ENCODE results near the gene ADGRL1. TPM values are rescaled to one million over a fixed set of nuclear protein-coding genes. Genes with fewer than 3 reads are reported as not detected.

ADGRL1 gene
- polyA plus RNA-seq, 1 donor: 25.6 TPM

- Histone ChIP-seq H3K4me3 (ENCODE audit: low read length) (no peak overlapping the region), H3K9me3 (ENCODE audit: control insufficient read depth, low read depth, low read length) (no peaks in the 10 kb centered on the region), H3K36me3 (ENCODE audit: control insufficient read depth, insufficient read depth, low read length) (peaks cover 11% of the 10 kb centered on the region), H3K4me1 (ENCODE audit: control insufficient read depth, insufficient read depth, low read length) (peaks cover 13% of the 10 kb centered on the region), H3K27me3 (ENCODE audit: control insufficient read depth, insufficient read depth, low read length) (no peaks in the 10 kb centered on the region), H3K27ac (ENCODE audit: low read length) (no peak overlapping the region)
- DNase-seq: no peak
- no CpG with 5 or more reads among the region's 12 CpGs for WGBS (ENCODE audit: insufficient coverage, low lambda C conversion rate)
These were observed 93.7 kb downstream of the ADGRL1 start for GRCh38 chr19:14112051-14112808.

GRCh38 chr19:14111486-14111885, 94.5 kb downstream of the ADGRL1 start:
- H3K9me3 ChIP-seq (ENCODE audit: control insufficient read depth, low read depth, low read length): no peaks in the 10 kb centered on the region
- no peaks in the 10 kb centered on the region for H3K27me3 ChIP-seq (ENCODE audit: control insufficient read depth, insufficient read depth, low read length)
- WGBS (ENCODE audit: insufficient coverage, low lambda C conversion rate): no CpG with 5 or more reads among the region's 1 CpG
- H3K4me1 ChIP-seq (ENCODE audit: control insufficient read depth, insufficient read depth, low read length): peaks cover 13% of the 10 kb centered on the region
- H3K4me3 ChIP-seq (ENCODE audit: low read length): no peak overlapping the region
- peaks cover 15% of the 10 kb centered on the region for H3K36me3 ChIP-seq (ENCODE audit: control insufficient read depth, insufficient read depth, low read length)
- no peak overlapping the region for H3K27ac ChIP-seq (ENCODE audit: low read length)
- no peak for DNase-seq

- Histone ChIP-seq H3K27me3 (ENCODE audit: control insufficient read depth, insufficient read depth, low read length) (no peaks in the 10 kb centered on the region), H3K36me3 (ENCODE audit: control insufficient read depth, insufficient read depth, low read length) (peaks cover 21% of the 10 kb centered on the region), H3K9me3 (ENCODE audit: control insufficient read depth, low read depth, low read length) (no peaks in the 10 kb centered on the region), H3K4me1 (ENCODE audit: control insufficient read depth, insufficient read depth, low read length) (peaks cover 13% of the 10 kb centered on the region), H3K27ac (ENCODE audit: low read length) (no peak overlapping the region), H3K4me3 (ENCODE audit: low read length) (no peak overlapping the region)
- DNase-seq: no peak
- WGBS (ENCODE audit: insufficient coverage, low lambda C conversion rate): no CpG with 5 or more reads among the region's 2 CpGs
These were observed 95.3 kb downstream of the ADGRL1 start for GRCh38 chr19:14110650-14111049.

- no peak for DNase-seq
- H3K27ac ChIP-seq (ENCODE audit: low read length): no peak overlapping the region
- WGBS (ENCODE audit: insufficient coverage, low lambda C conversion rate): no CpG with 5 or more reads among the region's 23 CpGs
- H3K4me3 ChIP-seq (ENCODE audit: low read length): no peak overlapping the region
- no peaks in the 10 kb centered on the region for H3K27me3 ChIP-seq (ENCODE audit: control insufficient read depth, insufficient read depth, low read length)
- H3K36me3 ChIP-seq (ENCODE audit: control insufficient read depth, insufficient read depth, low read length): peaks cover 31% of the 10 kb centered on the region
- H3K4me1 ChIP-seq (ENCODE audit: control insufficient read depth, insufficient read depth, low read length): peaks cover 7% of the 10 kb centered on the region
- H3K9me3 ChIP-seq (ENCODE audit: control insufficient read depth, low read depth, low read length): no peaks in the 10 kb centered on the region
These were observed 98.1 kb downstream of the ADGRL1 start for GRCh38 chr19:14107581-14108461.

GRCh38 chr19:14106840-14107239, 99.1 kb downstream of the ADGRL1 start:
- Histone ChIP-seq H3K4me1 (ENCODE audit: control insufficient read depth, insufficient read depth, low read length) (no peaks in the 10 kb centered on the region), H3K27me3 (ENCODE audit: control insufficient read depth, insufficient read depth, low read length) (no peaks in the 10 kb centered on the region), H3K4me3 (ENCODE audit: low read length) (no peak overlapping the region), H3K9me3 (ENCODE audit: control insufficient read depth, low read depth, low read length) (no peaks in the 10 kb centered on the region), H3K27ac (ENCODE audit: low read length) (no peak overlapping the region), H3K36me3 (ENCODE audit: control insufficient read depth, insufficient read depth, low read length) (peaks cover 39% of the 10 kb centered on the region)
- no peak for DNase-seq
- no CpG with 5 or more reads among the region's 16 CpGs for whole genome bisulfite sequencing (ENCODE audit: insufficient coverage, low lambda C conversion rate)

GRCh38 chr19:14105680-14106079, 100.3 kb downstream of the ADGRL1 start:
- no CpG with 5 or more reads among the region's 8 CpGs for WGBS (ENCODE audit: insufficient coverage, low lambda C conversion rate)
- Histone ChIP-seq H3K4me1 (ENCODE audit: control insufficient read depth, insufficient read depth, low read length) (no peaks in the 10 kb centered on the region), H3K4me3 (ENCODE audit: low read length) (no peak overlapping the region), H3K27ac (ENCODE audit: low read length) (no peak overlapping the region), H3K9me3 (ENCODE audit: control insufficient read depth, low read depth, low read length) (no peaks in the 10 kb centered on the region), H3K27me3 (ENCODE audit: control insufficient read depth, insufficient read depth, low read length) (no peaks in the 10 kb centered on the region), H3K36me3 (ENCODE audit: control insufficient read depth, insufficient read depth, low read length) (peaks cover 46% of the 10 kb centered on the region)
- no peak for DNase-seq

- H3K27me3 ChIP-seq (ENCODE audit: control insufficient read depth, insufficient read depth, low read length): no peaks in the 10 kb centered on the region
- no CpG with 5 or more reads among the region's 1 CpG for WGBS (ENCODE audit: insufficient coverage, low lambda C conversion rate)
- no peak overlapping the region for H3K27ac ChIP-seq (ENCODE audit: low read length)
- no peaks in the 10 kb centered on the region for H3K4me1 ChIP-seq (ENCODE audit: control insufficient read depth, insufficient read depth, low read length)
- no peaks in the 10 kb centered on the region for H3K9me3 ChIP-seq (ENCODE audit: control insufficient read depth, low read depth, low read length)
- no peak for DNase-seq
- no peak overlapping the region for H3K4me3 ChIP-seq (ENCODE audit: low read length)
- peaks cover 50% of the 10 kb centered on the region for H3K36me3 ChIP-seq (ENCODE audit: control insufficient read depth, insufficient read depth, low read length)
These were observed 102.7 kb downstream of the ADGRL1 start for GRCh38 chr19:14103310-14103709.

- Histone ChIP-seq H3K27ac (ENCODE audit: low read length) (no peak overlapping the region), H3K4me3 (ENCODE audit: low read length) (no peak overlapping the region), H3K9me3 (ENCODE audit: control insufficient read depth, low read depth, low read length) (no peaks in the 10 kb centered on the region), H3K4me1 (ENCODE audit: control insufficient read depth, insufficient read depth, low read length) (no peaks in the 10 kb centered on the region), H3K27me3 (ENCODE audit: control insufficient read depth, insufficient read depth, low read length) (no peaks in the 10 kb centered on the region), H3K36me3 (ENCODE audit: control insufficient read depth, insufficient read depth, low read length) (peaks cover 52% of the 10 kb centered on the region)
- DNase-seq: no peak
- no CpG with 5 or more reads among the region's 10 CpGs for WGBS (ENCODE audit: insufficient coverage, low lambda C conversion rate)
These were observed 103.2 kb downstream of the ADGRL1 start for GRCh38 chr19:14102756-14103155.

GRCh38 chr19:14102102-14102696, 103.8 kb downstream of the ADGRL1 start:
- H3K36me3 ChIP-seq (ENCODE audit: control insufficient read depth, insufficient read depth, low read length): peaks cover 52% of the 10 kb centered on the region
- DNase-seq: no peak

GRCh38 chr19:14101003-14101545, 104.9 kb downstream of the ADGRL1 start:
- H3K27me3 ChIP-seq (ENCODE audit: control insufficient read depth, insufficient read depth, low read length): no peaks in the 10 kb centered on the region
- no peak overlapping the region for H3K27ac ChIP-seq (ENCODE audit: low read length)
- H3K9me3 ChIP-seq (ENCODE audit: control insufficient read depth, low read depth, low read length): no peaks in the 10 kb centered on the region
- no peaks in the 10 kb centered on the region for H3K4me1 ChIP-seq (ENCODE audit: control insufficient read depth, insufficient read depth, low read length)
- H3K36me3 ChIP-seq (ENCODE audit: control insufficient read depth, insufficient read depth, low read length): peaks cover 56% of the 10 kb centered on the region
- DNase-seq: no peak
- WGBS (ENCODE audit: insufficient coverage, low lambda C conversion rate): no CpG with 5 or more reads among the region's 6 CpGs
- no peak overlapping the region for H3K4me3 ChIP-seq (ENCODE audit: low read length)

More at GRCh38 chr19:14102102-14102696, 103.8 kb downstream of the ADGRL1 start:
- H3K27ac ChIP-seq (ENCODE audit: low read length): no peak overlapping the region
- WGBS (ENCODE audit: insufficient coverage, low lambda C conversion rate): 100% methylated on average over 2 of the region's 11 CpGs
- H3K27me3 ChIP-seq (ENCODE audit: control insufficient read depth, insufficient read depth, low read length): no peaks in the 10 kb centered on the region
- H3K4me3 ChIP-seq (ENCODE audit: low read length): no peak overlapping the region
- no peaks in the 10 kb centered on the region for H3K9me3 ChIP-seq (ENCODE audit: control insufficient read depth, low read depth, low read length)
- no peaks in the 10 kb centered on the region for H3K4me1 ChIP-seq (ENCODE audit: control insufficient read depth, insufficient read depth, low read length)

All from large intestine (tissue), 3 donors.